K562 (cell line): ENCODE data around the gene TMEM121B. TPM values are rescaled to one million over a fixed set of nuclear protein-coding genes. Genes with fewer than 3 reads are reported as not detected.

Experiments used
- NRF1 ChIP-seq, 2 experiments: fragments of 450-650 bp; IDR thresholded peaks in 1 of 2; conservative IDR thresholded peaks in 1 of 2; 2 replicates each; pipeline ENCODE4 v1.6.1; 2014; ENCODE audit warnings: mild to moderate bottlenecking in 2 of 2
- SMARCC2 ChIP-seq: fragments of 450-650 bp; IDR thresholded peaks from 2 replicates; pipeline ENCODE4 v1.6.1; 2017; ENCODE audit warnings: antibody characterized with exemption, moderate library complexity, mild to moderate bottlenecking, low read depth
- ZBTB7A ChIP-seq: IDR thresholded peaks from 2 replicates; pipeline ENCODE4 v1.6.1; 2011; ENCODE audit warnings: low read depth, mild to moderate bottlenecking, low read length, moderate library complexity, borderline replicate concordance; ENCODE audit not compliant: control insufficient read depth
- ZKSCAN1 ChIP-seq: fragments of 150-350 bp; IDR thresholded peaks from 2 replicates; pipeline ENCODE4 v1.6.1; 2016; ENCODE audit warnings: low read depth, low read length
- ZNF197 ChIP-seq: fragments of 200-800 bp; sonication (Bioruptor generic); IDR thresholded peaks from 2 replicates; pipeline ENCODE4 v1.6.1; 2016; ENCODE audit warnings: low read depth, missing genetic modification characterization, missing compliant biosample characterization
- ZNF57 ChIP-seq: fragments of 450-650 bp; formaldehyde crosslinking; IDR thresholded peaks from 2 replicates; pipeline ENCODE4 v1.4.0; 2020; ENCODE audit warnings: mild to moderate bottlenecking, moderate library complexity
- polyA plus RNA-seq, 8 experiments: library from polyadenylated mRNA; depleted of rRNA in 4 of 8; stranded (reverse) in 5 of 8; unstranded in 3 of 8; fragments of >200 nt; fragmentation: Nextera tagmentation in 2 of 8; fragmentation: Illumina TruSeq in 1 of 8; extraction: Ambion mirVana in 2 of 8; extraction: Trizol in 1 of 8; gene quantifications; 2 replicates each; pipeline versions ENCODE4 v1.2.1 to v1.2.3, GENCODE V29; 2011 to 2014; ENCODE audit warnings: inconsistent platforms in 1 of 8, missing spikeins in 1 of 8
- total RNA-seq, 7 experiments: library from RNA; depleted of rRNA in 6 of 7; stranded (reverse); fragments of >200 nt in 6 of 7; fragmentation: Illumina TruSeq in 2 of 7; extraction: Trizol in 2 of 7; gene quantifications; 2 replicates each; pipeline versions ENCODE4 v1.2.1 to v1.2.3, GENCODE V29; 2011 to 2021; ENCODE audit warnings: low replicate concordance in 1 of 7
- TF ChIP-seq, protein P1 (sequence below): fragments of 450-650 bp; conservative IDR thresholded peaks from 2 replicates; pipeline ENCODE4 v1.6.1; 2016; ENCODE audit warnings: missing genetic modification characterization, low read depth, mild to moderate bottlenecking, missing compliant biosample characterization, moderate library complexity
- TF ChIP-seq, protein P2 (sequence below): sonication (generic); formaldehyde crosslinking; IDR thresholded peaks from 2 replicates; pipeline ENCODE4 v1.8.1; 2023; ENCODE audit warnings: mild to moderate bottlenecking, missing genetic modification reagents, moderate library complexity
- TF ChIP-seq, protein P3 (sequence below): fragments of 250-450 bp; sonication (Bioruptor Pico); IDR thresholded peaks from 2 replicates; pipeline ENCODE4 v1.4.0; 2020; ENCODE audit warnings: mild to moderate bottlenecking, moderate library complexity, borderline replicate concordance
- TF ChIP-seq, protein P4 (sequence below): sonication (generic); formaldehyde crosslinking; IDR thresholded peaks from 2 replicates; pipeline ENCODE4 v1.8.1; 2022; ENCODE audit warnings: missing genetic modification reagents
- TF ChIP-seq, protein P5 (sequence below): fragments of 250-450 bp; sonication (Bioruptor Pico); IDR thresholded peaks from 2 replicates; pipeline ENCODE4 v1.4.0; 2020
- TF ChIP-seq, protein P6 (sequence below): fragments of 450-650 bp; formaldehyde crosslinking; IDR thresholded peaks from 2 replicates; pipeline ENCODE4 v1.4.0; 2022; ENCODE audit warnings: missing genetic modification characterization

TMEM121B gene
- total and polyA plus RNA-seq, 9 of the 15 experiments (the other 6 are each of a cell fraction or from before 2014, with no cell fraction given), result 0.03 to 0.07 (median 0.03) TPM; not detected in 6

DNA sequence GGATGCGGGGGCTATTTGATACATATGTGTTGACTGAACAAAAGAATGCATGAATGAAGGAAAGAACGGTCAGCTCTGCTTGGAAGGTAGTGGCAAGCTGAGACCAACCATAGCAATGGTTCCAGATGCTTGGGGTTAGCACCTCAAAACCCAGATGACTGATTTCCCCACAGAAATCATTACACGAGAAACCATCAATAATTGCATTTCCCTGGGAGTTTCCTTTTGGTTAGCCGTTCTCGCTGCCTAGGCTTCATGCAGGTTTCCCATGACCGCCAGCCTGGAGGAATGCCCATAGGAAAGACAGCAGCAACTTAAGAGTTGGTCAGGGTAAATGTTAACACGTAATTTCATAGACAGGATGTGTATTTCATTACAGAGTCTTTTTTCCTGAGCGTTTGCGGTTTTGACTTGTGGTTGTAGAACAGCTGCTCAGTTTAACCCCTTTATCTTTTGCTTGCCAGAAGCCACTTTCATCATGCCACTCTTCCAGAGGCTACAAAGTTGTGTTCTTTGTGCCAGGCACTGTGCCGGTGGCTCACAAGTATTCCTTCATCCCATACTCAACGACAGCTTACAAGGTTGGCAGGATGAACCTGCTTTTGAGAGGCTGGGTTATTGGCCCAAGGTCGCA is 33.5 kb downstream of the TMEM121B start (continued):
- TF ChIP-seq, protein P1, sequence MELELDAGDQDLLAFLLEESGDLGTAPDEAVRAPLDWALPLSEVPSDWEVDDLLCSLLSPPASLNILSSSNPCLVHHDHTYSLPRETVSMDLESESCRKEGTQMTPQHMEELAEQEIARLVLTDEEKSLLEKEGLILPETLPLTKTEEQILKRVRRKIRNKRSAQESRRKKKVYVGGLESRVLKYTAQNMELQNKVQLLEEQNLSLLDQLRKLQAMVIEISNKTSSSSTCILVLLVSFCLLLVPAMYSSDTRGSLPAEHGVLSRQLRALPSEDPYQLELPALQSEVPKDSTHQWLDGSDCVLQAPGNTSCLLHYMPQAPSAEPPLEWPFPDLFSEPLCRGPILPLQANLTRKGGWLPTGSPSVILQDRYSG (tag), result no peak
- TF ChIP-seq ZNF197 (no peak), ZBTB7A (no peak), ZNF57 (CRISPR knock-in tag) (no peak), SMARCC2 (no peak), ZKSCAN1 (no peak), NRF1 (conservative IDR thresholded peaks at IDR 0.05 in 1 of 2, IDR thresholded peaks at IDR 0.05 in 1 of 2) (no peak)
- TF ChIP-seq, protein P2, sequence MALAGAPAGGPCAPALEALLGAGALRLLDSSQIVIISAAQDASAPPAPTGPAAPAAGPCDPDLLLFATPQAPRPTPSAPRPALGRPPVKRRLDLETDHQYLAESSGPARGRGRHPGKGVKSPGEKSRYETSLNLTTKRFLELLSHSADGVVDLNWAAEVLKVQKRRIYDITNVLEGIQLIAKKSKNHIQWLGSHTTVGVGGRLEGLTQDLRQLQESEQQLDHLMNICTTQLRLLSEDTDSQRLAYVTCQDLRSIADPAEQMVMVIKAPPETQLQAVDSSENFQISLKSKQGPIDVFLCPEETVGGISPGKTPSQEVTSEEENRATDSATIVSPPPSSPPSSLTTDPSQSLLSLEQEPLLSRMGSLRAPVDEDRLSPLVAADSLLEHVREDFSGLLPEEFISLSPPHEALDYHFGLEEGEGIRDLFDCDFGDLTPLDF (CRISPR knock-in tag), result no peak
- TF ChIP-seq, protein P3, sequence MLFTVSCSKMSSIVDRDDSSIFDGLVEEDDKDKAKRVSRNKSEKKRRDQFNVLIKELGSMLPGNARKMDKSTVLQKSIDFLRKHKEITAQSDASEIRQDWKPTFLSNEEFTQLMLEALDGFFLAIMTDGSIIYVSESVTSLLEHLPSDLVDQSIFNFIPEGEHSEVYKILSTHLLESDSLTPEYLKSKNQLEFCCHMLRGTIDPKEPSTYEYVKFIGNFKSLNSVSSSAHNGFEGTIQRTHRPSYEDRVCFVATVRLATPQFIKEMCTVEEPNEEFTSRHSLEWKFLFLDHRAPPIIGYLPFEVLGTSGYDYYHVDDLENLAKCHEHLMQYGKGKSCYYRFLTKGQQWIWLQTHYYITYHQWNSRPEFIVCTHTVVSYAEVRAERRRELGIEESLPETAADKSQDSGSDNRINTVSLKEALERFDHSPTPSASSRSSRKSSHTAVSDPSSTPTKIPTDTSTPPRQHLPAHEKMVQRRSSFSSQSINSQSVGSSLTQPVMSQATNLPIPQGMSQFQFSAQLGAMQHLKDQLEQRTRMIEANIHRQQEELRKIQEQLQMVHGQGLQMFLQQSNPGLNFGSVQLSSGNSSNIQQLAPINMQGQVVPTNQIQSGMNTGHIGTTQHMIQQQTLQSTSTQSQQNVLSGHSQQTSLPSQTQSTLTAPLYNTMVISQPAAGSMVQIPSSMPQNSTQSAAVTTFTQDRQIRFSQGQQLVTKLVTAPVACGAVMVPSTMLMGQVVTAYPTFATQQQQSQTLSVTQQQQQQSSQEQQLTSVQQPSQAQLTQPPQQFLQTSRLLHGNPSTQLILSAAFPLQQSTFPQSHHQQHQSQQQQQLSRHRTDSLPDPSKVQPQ (CRISPR knock-in tag), result no peak
- TF ChIP-seq, protein P4, sequence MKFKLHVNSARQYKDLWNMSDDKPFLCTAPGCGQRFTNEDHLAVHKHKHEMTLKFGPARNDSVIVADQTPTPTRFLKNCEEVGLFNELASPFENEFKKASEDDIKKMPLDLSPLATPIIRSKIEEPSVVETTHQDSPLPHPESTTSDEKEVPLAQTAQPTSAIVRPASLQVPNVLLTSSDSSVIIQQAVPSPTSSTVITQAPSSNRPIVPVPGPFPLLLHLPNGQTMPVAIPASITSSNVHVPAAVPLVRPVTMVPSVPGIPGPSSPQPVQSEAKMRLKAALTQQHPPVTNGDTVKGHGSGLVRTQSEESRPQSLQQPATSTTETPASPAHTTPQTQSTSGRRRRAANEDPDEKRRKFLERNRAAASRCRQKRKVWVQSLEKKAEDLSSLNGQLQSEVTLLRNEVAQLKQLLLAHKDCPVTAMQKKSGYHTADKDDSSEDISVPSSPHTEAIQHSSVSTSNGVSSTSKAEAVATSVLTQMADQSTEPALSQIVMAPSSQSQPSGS (CRISPR knock-in tag), result no peak
- TF ChIP-seq, protein P5, sequence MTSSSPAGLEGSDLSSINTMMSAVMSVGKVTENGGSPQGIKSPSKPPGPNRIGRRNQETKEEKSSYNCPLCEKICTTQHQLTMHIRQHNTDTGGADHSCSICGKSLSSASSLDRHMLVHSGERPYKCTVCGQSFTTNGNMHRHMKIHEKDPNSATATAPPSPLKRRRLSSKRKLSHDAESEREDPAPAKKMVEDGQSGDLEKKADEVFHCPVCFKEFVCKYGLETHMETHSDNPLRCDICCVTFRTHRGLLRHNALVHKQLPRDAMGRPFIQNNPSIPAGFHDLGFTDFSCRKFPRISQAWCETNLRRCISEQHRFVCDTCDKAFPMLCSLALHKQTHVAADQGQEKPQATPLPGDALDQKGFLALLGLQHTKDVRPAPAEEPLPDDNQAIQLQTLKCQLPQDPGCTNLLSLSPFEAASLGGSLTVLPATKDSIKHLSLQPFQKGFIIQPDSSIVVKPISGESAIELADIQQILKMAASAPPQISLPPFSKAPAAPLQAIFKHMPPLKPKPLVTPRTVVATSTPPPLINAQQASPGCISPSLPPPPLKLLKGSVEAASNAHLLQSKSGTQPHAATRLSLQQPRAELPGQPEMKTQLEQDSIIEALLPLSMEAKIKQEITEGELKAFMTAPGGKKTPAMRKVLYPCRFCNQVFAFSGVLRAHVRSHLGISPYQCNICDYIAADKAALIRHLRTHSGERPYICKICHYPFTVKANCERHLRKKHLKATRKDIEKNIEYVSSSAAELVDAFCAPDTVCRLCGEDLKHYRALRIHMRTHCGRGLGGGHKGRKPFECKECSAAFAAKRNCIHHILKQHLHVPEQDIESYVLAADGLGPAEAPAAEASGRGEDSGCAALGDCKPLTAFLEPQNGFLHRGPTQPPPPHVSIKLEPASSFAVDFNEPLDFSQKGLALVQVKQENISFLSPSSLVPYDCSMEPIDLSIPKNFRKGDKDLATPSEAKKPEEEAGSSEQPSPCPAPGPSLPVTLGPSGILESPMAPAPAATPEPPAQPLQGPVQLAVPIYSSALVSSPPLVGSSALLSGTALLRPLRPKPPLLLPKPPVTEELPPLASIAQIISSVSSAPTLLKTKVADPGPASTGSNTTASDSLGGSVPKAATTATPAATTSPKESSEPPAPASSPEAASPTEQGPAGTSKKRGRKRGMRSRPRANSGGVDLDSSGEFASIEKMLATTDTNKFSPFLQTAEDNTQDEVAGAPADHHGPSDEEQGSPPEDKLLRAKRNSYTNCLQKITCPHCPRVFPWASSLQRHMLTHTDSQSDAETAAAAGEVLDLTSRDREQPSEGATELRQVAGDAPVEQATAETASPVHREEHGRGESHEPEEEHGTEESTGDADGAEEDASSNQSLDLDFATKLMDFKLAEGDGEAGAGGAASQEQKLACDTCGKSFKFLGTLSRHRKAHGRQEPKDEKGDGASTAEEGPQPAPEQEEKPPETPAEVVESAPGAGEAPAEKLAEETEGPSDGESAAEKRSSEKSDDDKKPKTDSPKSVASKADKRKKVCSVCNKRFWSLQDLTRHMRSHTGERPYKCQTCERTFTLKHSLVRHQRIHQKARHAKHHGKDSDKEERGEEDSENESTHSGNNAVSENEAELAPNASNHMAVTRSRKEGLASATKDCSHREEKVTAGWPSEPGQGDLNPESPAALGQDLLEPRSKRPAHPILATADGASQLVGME (CRISPR knock-in tag), result no peak
- TF ChIP-seq, protein P6, sequence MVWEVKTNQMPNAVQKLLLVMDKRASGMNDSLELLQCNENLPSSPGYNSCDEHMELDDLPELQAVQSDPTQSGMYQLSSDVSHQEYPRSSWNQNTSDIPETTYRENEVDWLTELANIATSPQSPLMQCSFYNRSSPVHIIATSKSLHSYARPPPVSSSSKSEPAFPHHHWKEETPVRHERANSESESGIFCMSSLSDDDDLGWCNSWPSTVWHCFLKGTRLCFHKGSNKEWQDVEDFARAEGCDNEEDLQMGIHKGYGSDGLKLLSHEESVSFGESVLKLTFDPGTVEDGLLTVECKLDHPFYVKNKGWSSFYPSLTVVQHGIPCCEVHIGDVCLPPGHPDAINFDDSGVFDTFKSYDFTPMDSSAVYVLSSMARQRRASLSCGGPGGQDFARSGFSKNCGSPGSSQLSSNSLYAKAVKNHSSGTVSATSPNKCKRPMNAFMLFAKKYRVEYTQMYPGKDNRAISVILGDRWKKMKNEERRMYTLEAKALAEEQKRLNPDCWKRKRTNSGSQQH (CRISPR knock-in tag), result no peak
